Motor neuron (in vitro differentiated cells): ENCODE results near the gene TDRD9. TPM values are rescaled to one million over a fixed set of nuclear protein-coding genes. Genes with fewer than 3 reads are reported as not detected.
A peak's percentile ranks its signal among the peaks of the same experiment; 100 is the strongest.

Experiments used
- ATAC-seq, 8 experiments: fragments of 200-7000 bp; cut with Tn5 transposase; replicated peaks in 6 of 8; 2 replicates each; pipeline ENCODE4 v1.8.0; 2021; ENCODE audit warnings: mild to moderate bottlenecking in 8 of 8, moderate library complexity in 8 of 8
- H3K27ac ChIP-seq, 2 donors: fragments of 250-450 bp; sonication (Bioruptor Pico); 2 replicates each; pipeline ENCODE4 v1.9.0; 2021; ENCODE audit warnings: antibody characterized with exemption in 2 of 2, mild to moderate bottlenecking in 2 of 2, moderate library complexity in 1 of 2
- H3K4me1 ChIP-seq, 2 donors: fragments of 250-450 bp; sonication (Bioruptor Pico); replicated peaks in 1 of 2; 2 replicates each; pipeline ENCODE4 v1.6.1; 2021; ENCODE audit warnings: antibody characterized with exemption in 2 of 2, mild to moderate bottlenecking in 2 of 2, moderate library complexity in 1 of 2
- H3K4me3 ChIP-seq, 5 donors: fragments of 250-450 bp; sonication (Bioruptor Pico); 2 replicates each; pipeline ENCODE4 v1.9.0; 2021; ENCODE audit warnings: antibody characterized with exemption in 5 of 5, mild to moderate bottlenecking in 5 of 5, moderate library complexity in 4 of 5
- WGBS, 10 experiments: fragments of 450-650 bp; shearing (Covaris generic); methylation state at CpG; one replicate each; pipeline ENCODE4 v1.0.0; 2022; 5-methylcytosine and 5-hydroxymethylcytosine counted together
- in situ Hi-C, 9 experiments: fragments of 400-800 bp; cut with MboI; loops; one replicate each; pipeline ENCODE4 v1.15.0; 2021; ENCODE audit warnings: low sequenced_read_pairs in 9 of 9, low pct_unique_long_range_greater_than_20kb in 2 of 9; ENCODE audit not compliant: unreplicated experiment in 9 of 9
- total RNA-seq, 8 experiments: library from RNA; unstranded; fragments of 300-600 nt; gene quantifications; 2 replicates each; pipeline versions ENCODE4 v1.2.3 to v1.2.4, GENCODE V29; 2022

The TDRD9 gene
- total RNA-seq, 8 experiments from 2014 or later = 0.33 TPM; not detected in 7

GRCh38 chr14:104091927-104092771, 163.9 kb downstream of the TDRD9 start:
- in situ Hi-C loops = loop anchor here in 2 of 9 experiments (25.0 kb wide), 1 partner anchor 545 kb away; no protein-coding TSS in a partner anchor
- Histone ChIP-seq H3K27ac (no peak overlapping the region), H3K4me1 (peaks cover 16 to 25% of the 10 kb centered on the region in 2 donors), H3K4me3 (no peak overlapping the region)
- no peak for ATAC-seq
- 40 to 100% (median 60%) methylated on average over 1 to 3 of the region's 23 CpGs; no CpG with 5 or more reads in 4 of the 10 experiments for WGBS, 10 experiments

DNA sequence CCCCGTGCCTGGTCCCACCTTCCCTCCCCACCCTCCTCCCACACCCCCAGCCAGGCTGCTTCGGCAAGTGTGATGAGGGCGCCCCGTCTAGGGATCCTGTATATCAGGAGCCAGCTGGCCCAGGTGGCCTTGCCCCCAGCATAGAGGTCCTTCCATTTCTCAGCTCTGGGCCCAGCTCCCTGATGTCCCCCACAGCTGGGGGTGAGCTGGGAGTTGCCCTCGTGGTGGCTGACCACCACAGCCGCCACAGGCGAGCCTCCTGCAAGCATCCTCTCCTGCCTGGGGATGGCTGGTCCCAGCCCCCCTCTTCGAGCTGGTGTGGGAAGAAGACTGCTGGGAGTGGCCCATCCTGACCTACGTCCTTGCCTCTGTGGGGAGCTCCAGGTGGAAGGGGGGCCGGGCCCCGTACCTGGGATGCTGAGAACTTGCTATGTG, 164.7 kb downstream of the TDRD9 start:
- in situ Hi-C loops = loop anchor here in 2 of 9 experiments (25.0 kb wide), 1 partner anchor 544 kb away; no protein-coding TSS in a partner anchor
- WGBS, 10 experiments = 62 to 100% methylated on average over 1 to 2 of the region's 11 CpGs; no CpG with 5 or more reads in 8 of the 10 experiments
- Histone ChIP-seq H3K4me1 (peaks cover 8 to 17% of the 10 kb centered on the region in 2 donors), H3K27ac (no peak overlapping the region), H3K4me3 (no peak overlapping the region)
- no peak for ATAC-seq

DNA sequence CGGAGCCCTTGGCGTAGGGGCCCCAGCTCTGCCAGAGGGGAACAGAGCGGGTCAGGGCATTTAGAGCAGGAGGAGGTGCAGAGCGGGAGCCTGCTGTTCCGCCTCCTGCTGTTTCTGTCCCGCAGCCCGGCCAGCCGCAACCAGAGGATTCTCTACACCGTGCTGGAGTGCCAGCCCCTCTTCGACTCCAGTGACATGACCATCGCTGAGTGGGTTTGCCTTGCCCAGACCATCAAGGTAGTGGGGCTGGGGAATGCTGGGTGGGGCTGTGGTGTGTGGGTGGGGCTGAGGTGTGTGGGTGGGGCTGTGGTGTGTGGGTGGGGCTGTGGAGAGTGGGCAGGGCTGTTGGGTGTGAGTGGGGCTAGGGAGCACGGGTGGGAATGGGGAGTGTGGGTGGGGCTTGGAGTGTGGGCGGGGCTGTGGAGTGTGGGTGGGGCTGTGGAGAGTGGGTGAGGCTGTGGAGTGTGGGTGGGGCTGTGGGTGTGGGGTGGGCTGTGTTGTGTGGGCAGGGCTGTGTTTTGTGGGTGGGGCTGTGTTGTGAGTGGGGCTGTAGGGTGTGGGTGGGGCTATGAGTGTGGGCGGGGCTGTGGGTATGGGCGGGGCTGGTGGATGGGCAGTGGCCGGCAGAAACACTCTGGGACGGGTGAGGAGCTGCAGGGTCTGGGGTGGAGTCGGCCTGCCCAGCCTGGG, 165.3 kb downstream of the TDRD9 start:
- H3K4me3 ChIP-seq = no peak overlapping the region
- 100% methylated on average over 1 of the region's 18 CpGs; no CpG with 5 or more reads in 9 of the 10 experiments for WGBS, 10 experiments
- in situ Hi-C loops = loop anchor here in 2 of 9 experiments (25.0 kb wide), 1 partner anchor 544 kb away; no protein-coding TSS in a partner anchor
- peaks cover 3 to 11% of the 10 kb centered on the region in 2 donors for H3K4me1 ChIP-seq
- peak in 5 of 8 experiments; percentile 3 to 43 (median 31) for ATAC-seq
- H3K27ac ChIP-seq = no peak overlapping the region

GRCh38 chr14:104094056-104094708, 165.9 kb downstream of the TDRD9 start:
- peaks cover 3 to 11% of the 10 kb centered on the region in 2 donors for H3K4me1 ChIP-seq
- peak in 2 of 8 experiments; percentile 9 to 15 for ATAC-seq
- in situ Hi-C loops = loop anchor here in 2 of 9 experiments (25.0 kb wide), 1 partner anchor 543 kb away; no protein-coding TSS in a partner anchor
- no peak overlapping the region for H3K27ac ChIP-seq
- no peak overlapping the region for H3K4me3 ChIP-seq
- 0 to 90% (median 46%) methylated on average over 1 to 4 of the region's 20 CpGs; no CpG with 5 or more reads in 5 of the 10 experiments for WGBS, 10 experiments

DNA sequence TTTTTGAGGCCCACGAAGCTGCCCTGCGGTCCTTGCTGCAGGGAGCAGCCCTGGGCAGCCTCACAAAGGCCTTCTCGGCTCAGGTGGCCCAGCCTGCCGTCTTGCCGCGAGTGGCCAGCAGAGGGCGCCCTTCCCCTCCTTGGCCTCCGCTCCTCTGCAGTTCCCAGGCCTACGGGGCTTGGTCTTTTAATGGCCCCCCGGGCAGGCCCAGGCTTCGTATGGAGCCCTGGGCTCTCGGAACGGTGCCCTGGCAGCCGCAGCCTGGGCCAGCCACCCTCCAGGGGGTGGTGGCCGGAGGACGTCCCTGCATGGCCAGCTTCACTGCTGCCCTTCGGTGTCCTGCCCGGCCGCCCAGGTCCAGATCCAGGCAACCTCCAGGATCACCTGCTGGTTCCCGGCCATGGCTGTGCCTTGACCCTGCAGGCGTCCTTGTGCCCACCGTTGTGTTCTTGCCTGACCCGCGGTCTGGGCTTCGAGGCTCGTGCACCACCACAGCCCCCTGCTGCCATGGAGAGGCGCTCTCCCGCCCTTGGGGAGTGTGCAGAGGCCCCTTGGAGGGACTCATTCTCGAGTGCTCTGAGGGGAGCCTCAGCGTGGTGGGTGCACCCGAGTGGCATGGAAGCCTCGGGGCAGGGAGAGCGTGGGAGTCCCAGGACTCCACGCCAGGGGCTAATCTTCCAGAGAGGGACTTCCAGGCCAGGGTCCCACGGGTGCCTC, 166.6 kb downstream of the TDRD9 start:
- in situ Hi-C loops = loop anchor here in 2 of 9 experiments (25.0 kb wide), 1 partner anchor 542 kb away; no protein-coding TSS in a partner anchor
- Histone ChIP-seq H3K4me3 (no peak overlapping the region), H3K27ac (no peak overlapping the region), H3K4me1 (peaks cover 3 to 17% of the 10 kb centered on the region in 2 donors)
- 22 to 82% (median 63%) methylated on average over 3 to 17 of the region's 35 CpGs; no CpG with 5 or more reads in 7 of the 10 experiments for WGBS, 10 experiments
- ATAC-seq = peak; percentile 47 to 91 (median 86)

DNA sequence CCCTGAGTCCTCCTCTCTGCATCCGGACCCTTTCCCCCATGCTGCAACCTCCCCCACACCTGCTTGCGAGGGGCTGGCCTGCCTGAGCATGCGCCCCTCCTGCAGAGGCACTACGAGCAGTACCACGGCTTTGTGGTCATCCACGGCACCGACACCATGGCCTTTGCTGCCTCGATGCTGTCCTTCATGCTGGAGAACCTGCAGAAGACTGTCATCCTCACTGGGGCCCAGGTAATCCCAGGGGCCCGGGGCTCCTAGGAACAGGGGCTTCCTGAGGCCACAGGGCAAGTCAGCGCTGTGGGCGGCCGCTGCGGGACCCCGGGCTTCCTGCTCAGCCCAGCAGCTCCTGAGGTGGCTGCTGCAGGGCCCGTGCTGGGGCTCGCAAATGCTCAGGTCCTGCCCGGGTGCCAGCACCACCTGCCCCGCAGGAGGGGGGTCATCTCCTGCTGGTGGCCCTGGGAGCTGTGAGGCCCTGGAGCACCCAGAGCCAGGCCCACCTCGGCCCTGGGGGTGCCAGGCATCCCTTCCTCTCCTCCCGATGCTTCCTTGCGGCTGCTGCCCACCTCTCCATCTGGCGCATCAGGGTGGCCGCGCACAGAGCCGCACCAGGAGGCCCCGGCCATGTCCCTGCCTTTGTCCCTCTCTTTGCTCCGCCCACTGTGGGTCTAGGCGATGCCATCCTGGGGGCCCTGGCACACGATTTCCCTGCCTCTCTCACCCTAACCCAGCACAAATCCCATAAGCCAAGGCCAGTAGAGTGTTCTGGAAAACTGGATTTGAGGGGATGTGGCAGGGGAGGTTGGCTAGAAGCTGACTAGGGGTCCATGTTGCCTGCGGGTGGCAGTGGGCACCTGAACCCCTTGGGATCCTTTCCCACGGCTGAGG, 167.4 kb downstream of the TDRD9 start:
- no peak overlapping the region for H3K4me3 ChIP-seq
- WGBS, 10 experiments = 0 to 100% (median 78%) methylated on average over 1 to 9 of the region's 31 CpGs; no CpG with 5 or more reads in 4 of the 10 experiments
- no peak overlapping the region for H3K27ac ChIP-seq
- H3K4me1 ChIP-seq = peaks cover 3 to 18% of the 10 kb centered on the region in 2 donors
- no peak for ATAC-seq
- in situ Hi-C loops = loop anchor here in 2 of 9 experiments (25.0 kb wide), 1 partner anchor 542 kb away; no protein-coding TSS in a partner anchor

DNA sequence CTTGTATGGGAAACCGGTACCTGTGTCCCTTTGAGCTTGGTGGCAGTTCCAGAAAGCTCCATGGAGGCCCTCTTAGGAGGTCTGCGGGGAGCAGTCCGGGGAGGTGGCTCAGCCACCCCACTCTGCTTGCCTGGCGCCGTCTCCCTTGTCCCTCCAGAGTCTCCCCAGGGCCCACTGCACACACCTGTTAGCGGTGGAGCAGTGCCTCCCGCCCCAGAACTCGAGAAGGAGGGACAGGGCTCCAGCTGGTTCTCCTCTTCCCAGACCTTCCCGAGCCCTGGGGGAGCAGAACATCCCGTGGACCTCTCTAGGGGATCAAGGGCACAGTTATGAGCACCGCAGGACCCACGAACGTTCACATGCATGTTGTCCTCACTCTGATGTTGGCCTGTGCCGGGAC, 168.1 kb downstream of the TDRD9 start:
- in situ Hi-C loops = loop anchor here in 2 of 9 experiments (25.0 kb wide), 1 partner anchor 541 kb away; no protein-coding TSS in a partner anchor
- no peak for ATAC-seq
- Histone ChIP-seq H3K4me1 (peaks cover 3 to 16% of the 10 kb centered on the region in 2 donors), H3K4me3 (no peak overlapping the region), H3K27ac (no peak overlapping the region)
- 17 to 94% (median 52%) methylated on average over 1 to 6 of the region's 14 CpGs; no CpG with 5 or more reads in 6 of the 10 experiments for WGBS, 10 experiments

- no peak overlapping the region for H3K27ac ChIP-seq
- WGBS, 10 experiments = 40 to 83% (median 59%) methylated on average over 1 to 10 of the region's 25 CpGs; no CpG with 5 or more reads in 5 of the 10 experiments
- in situ Hi-C loops = loop anchor here in 2 of 9 experiments (25.0 kb wide), 1 partner anchor 540 kb away; no protein-coding TSS in a partner anchor
- H3K4me3 ChIP-seq = no peak overlapping the region
- peak in 4 of 8 experiments; percentile 14 to 31 (median 22) for ATAC-seq
- peaks cover 7 to 15% of the 10 kb centered on the region in 2 donors for H3K4me1 ChIP-seq
Observed at GRCh38 chr14:104096751-104097700, 168.8 kb downstream of the TDRD9 start.

GRCh38 chr14:104098272-104099095, 170.2 kb downstream of the TDRD9 start:
- in situ Hi-C loops = loop anchor here in 2 of 9 experiments (25.0 kb wide), 1 partner anchor 539 kb away; no protein-coding TSS in a partner anchor
- Histone ChIP-seq H3K4me3 (no peak overlapping the region), H3K4me1 (peaks cover 8 to 15% of the 10 kb centered on the region in 2 donors), H3K27ac (no peak overlapping the region)
- no peak for ATAC-seq
- 0 to 97% (median 88%) methylated on average over 1 to 6 of the region's 25 CpGs; no CpG with 5 or more reads in 5 of the 10 experiments for WGBS, 10 experiments
